Tibial artery (tissue), 4 donors: ENCODE results near the gene RAB39B.

Source experiments
- DNase-seq, 2 donors: peaks; one replicate each; pipeline ENCODE4 v3.0.0-alpha.2; 2019
- H3K27ac ChIP-seq, 2 donors: fragments of 200-600 bp; sonication (generic) in 1 of 2; 1 replicate in 1 of 2; 2 replicates in 1 of 2; pipeline ENCODE4 v1.5.1; 2018 to 2019; ENCODE audit warnings: mild to moderate bottlenecking in 1 of 2
- H3K27me3 ChIP-seq, 2 donors: fragments of 200-600 bp; sonication (generic) in 1 of 2; one replicate each; pipeline versions ENCODE4 v1.5.1 to v1.6.0; 2016 to 2019
- H3K36me3 ChIP-seq, 3 donors: fragments of 200-600 bp; sonication (generic) in 2 of 3; one replicate each; pipeline ENCODE4 v1.5.1; 2016 to 2019; ENCODE audit warnings: mild to moderate bottlenecking in 2 of 3
- H3K4me1 ChIP-seq, 4 donors: fragments of 200-600 bp; sonication (generic) in 2 of 4; 1 replicate in 3 of 4; 2 replicates in 1 of 4; pipeline ENCODE4 v1.5.1; 2016 to 2019
- H3K4me3 ChIP-seq, 2 donors: fragments of 200-600 bp; sonication (generic) in 1 of 2; 1 replicate in 1 of 2; 2 replicates in 1 of 2; pipeline ENCODE4 v1.5.1; 2018 to 2019; ENCODE audit warnings: mild to moderate bottlenecking in 2 of 2
- H3K9me3 ChIP-seq, 3 donors: fragments of 200-600 bp; sonication (generic) in 1 of 3; one replicate each; pipeline ENCODE4 v1.5.1; 2016 to 2019
- intact Hi-C: fragments of 100-400 bp; cut with DNase I; formaldehyde crosslinking; loops from one replicate; pipeline ENCODE4 v1.15.0; 2023; ENCODE audit warnings: low total_unique reads
- TF ChIP-seq, protein P1 (sequence below), 2 experiments: fragments of 200-600 bp in 1 of 2; fragments of 450-650 bp in 1 of 2; IDR thresholded peaks; one replicate each; pipeline ENCODE4 v1.5.1; 2017 to 2019; ENCODE audit warnings: antibody characterized with exemption in 2 of 2, mild to moderate bottlenecking in 1 of 2, moderate library complexity in 1 of 2

RAB39B gene

GRCh38 chrX:155266439-155266838 is 2.1 kb upstream of the RAB39B start:
- intact Hi-C loops = no loop called here

GRCh38 chrX:155262970-155263754 is 1.1 kb downstream of the RAB39B start:
- Histone ChIP-seq H3K4me1 (peaks cover 0 to 4% (median 0%) of the 10 kb centered on the region in 4 donors), H3K27ac (no peak overlapping the region), H3K36me3 (no peaks in the 10 kb centered on the region), H3K4me3 (no peak overlapping the region), H3K27me3 (no peaks in the 10 kb centered on the region), H3K9me3 (no peaks in the 10 kb centered on the region)
- TF ChIP-seq, protein P1, sequence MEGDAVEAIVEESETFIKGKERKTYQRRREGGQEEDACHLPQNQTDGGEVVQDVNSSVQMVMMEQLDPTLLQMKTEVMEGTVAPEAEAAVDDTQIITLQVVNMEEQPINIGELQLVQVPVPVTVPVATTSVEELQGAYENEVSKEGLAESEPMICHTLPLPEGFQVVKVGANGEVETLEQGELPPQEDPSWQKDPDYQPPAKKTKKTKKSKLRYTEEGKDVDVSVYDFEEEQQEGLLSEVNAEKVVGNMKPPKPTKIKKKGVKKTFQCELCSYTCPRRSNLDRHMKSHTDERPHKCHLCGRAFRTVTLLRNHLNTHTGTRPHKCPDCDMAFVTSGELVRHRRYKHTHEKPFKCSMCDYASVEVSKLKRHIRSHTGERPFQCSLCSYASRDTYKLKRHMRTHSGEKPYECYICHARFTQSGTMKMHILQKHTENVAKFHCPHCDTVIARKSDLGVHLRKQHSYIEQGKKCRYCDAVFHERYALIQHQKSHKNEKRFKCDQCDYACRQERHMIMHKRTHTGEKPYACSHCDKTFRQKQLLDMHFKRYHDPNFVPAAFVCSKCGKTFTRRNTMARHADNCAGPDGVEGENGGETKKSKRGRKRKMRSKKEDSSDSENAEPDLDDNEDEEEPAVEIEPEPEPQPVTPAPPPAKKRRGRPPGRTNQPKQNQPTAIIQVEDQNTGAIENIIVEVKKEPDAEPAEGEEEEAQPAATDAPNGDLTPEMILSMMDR (IDR thresholded peaks at IDR 0.05) = no peak
- no peak for DNase-seq
- intact Hi-C loops = no loop called here

More at GRCh38 chrX:155266439-155266838, 2.1 kb upstream of the RAB39B start:
- H3K4me1 ChIP-seq = peaks cover 0 to 4% (median 0%) of the 10 kb centered on the region in 4 donors
- peaks cover 0 to 4% (median 0%) of the 10 kb centered on the region in 3 donors for H3K9me3 ChIP-seq
- no peak overlapping the region for H3K27ac ChIP-seq
- no peak overlapping the region for H3K4me3 ChIP-seq
- TF ChIP-seq, protein P1 (IDR thresholded peaks at IDR 0.05) = no peak
- DNase-seq = no peak
- no peaks in the 10 kb centered on the region for H3K27me3 ChIP-seq
- no peaks in the 10 kb centered on the region for H3K36me3 ChIP-seq

DNA sequence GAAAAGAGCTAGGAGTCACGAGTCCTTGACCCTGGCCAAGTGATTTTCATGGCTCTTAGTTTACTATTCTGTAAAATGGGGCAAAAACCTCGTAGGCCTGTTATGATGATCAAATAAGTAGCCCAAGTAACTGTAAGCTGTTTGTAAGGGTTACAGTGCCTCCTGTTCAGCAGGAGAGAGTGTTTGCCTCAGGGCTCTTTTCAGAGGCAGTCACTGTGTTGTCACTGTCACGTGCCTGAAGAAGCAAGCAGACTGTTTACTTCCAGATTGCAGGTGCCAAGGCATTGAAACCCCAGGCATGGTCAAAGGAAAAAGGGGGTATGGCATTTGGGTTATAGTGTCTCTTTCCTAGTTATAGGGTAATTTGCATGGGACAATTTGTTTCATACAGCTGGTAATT is 4.5 kb downstream of the RAB39B start:
- intact Hi-C loops = no loop called here
- TF ChIP-seq, protein P1 (IDR thresholded peaks at IDR 0.05) = no peak

GRCh38 chrX:155251391-155251790 is 12.9 kb downstream of the RAB39B start:
- TF ChIP-seq, protein P1 (IDR thresholded peaks at IDR 0.05) = no peak
- intact Hi-C loops = no loop called here
- no peak overlapping the region for H3K27ac ChIP-seq
- H3K27me3 ChIP-seq = no peaks in the 10 kb centered on the region
- H3K36me3 ChIP-seq = no peaks in the 10 kb centered on the region
- H3K9me3 ChIP-seq = no peaks in the 10 kb centered on the region
- no peak overlapping the region for H3K4me3 ChIP-seq
- no peaks in the 10 kb centered on the region for H3K4me1 ChIP-seq
- DNase-seq = no peak

More for the DNA sequence above, 4.5 kb downstream of the RAB39B start:
- DNase-seq = no peak
- Histone ChIP-seq H3K4me3 (no peak overlapping the region), H3K27me3 (no peaks in the 10 kb centered on the region), H3K36me3 (no peaks in the 10 kb centered on the region), H3K9me3 (no peaks in the 10 kb centered on the region), H3K27ac (no peak overlapping the region), H3K4me1 (peaks cover 0 to 4% (median 0%) of the 10 kb centered on the region in 4 donors)

GRCh38 chrX:155247497-155247896 is 16.8 kb downstream of the RAB39B start:
- intact Hi-C loops = no loop called here
- Histone ChIP-seq H3K4me3 (no peak overlapping the region), H3K9me3 (no peaks in the 10 kb centered on the region), H3K27ac (no peak overlapping the region), H3K27me3 (no peaks in the 10 kb centered on the region), H3K36me3 (no peaks in the 10 kb centered on the region), H3K4me1 (no peaks in the 10 kb centered on the region)
- TF ChIP-seq, protein P1 (IDR thresholded peaks at IDR 0.05) = no peak
- DNase-seq = no peak
